Thyroid gland (tissue), 4 donors: ENCODE measurements around the gene DAB1.

ENCODE experiments used
- POLR2A ChIP-seq, 2 donors: fragments of 450-650 bp; IDR thresholded peaks; one replicate each; pipeline ENCODE4 v1.6.1; 2017; ENCODE audit warnings: antibody characterized with exemption in 2 of 2, mild to moderate bottlenecking in 2 of 2, moderate library complexity in 1 of 2
- TF ChIP-seq, protein P1 (sequence below), 6 experiments: fragments of 200-600 bp in 3 of 6; fragments of 450-650 bp in 3 of 6; sonication (generic) in 3 of 6; IDR thresholded peaks; one replicate each; pipeline ENCODE4 v1.5.1; 2016 to 2019; ENCODE audit warnings: antibody characterized with exemption in 6 of 6, mild to moderate bottlenecking in 2 of 6, inconsistent platforms in 1 of 6, moderate library complexity in 1 of 6

DNA sequence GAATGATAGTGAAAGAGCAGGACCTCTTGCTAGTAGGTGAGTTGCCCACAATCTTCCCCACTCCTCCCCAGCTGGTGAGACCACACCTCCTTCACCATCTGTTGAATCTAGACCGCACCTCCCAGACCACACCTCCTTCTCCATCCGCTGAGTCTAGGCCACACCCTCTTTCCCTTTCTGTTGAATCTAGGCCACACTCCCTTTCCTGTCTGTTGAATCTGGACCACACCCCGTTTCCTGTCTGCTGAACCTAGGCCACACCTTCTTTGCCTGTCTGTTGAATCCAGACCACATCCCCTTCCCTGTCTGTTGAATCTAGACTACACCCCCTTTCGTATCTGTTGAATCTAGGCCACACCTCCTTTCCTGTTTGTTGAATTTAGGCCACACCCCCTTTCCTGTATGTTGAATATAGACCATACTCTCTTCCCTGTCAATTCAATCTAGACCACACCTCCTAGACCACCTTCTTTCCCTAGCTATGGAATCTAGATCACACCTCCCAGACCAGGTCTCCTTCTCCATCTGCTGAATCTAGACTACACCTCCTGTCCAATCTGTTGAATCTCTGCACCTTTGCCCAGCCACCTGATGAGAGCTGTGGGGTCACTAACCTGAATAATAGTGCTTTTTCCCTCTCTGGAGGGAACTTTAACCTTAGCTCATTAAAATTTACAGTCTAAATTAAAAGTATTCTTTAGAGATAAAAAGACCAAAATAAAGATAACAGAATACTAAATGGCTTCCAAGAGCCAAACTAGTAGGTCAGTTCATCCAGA lies 116.3 kb downstream of the DAB1 start:
- TF ChIP-seq, protein P1, sequence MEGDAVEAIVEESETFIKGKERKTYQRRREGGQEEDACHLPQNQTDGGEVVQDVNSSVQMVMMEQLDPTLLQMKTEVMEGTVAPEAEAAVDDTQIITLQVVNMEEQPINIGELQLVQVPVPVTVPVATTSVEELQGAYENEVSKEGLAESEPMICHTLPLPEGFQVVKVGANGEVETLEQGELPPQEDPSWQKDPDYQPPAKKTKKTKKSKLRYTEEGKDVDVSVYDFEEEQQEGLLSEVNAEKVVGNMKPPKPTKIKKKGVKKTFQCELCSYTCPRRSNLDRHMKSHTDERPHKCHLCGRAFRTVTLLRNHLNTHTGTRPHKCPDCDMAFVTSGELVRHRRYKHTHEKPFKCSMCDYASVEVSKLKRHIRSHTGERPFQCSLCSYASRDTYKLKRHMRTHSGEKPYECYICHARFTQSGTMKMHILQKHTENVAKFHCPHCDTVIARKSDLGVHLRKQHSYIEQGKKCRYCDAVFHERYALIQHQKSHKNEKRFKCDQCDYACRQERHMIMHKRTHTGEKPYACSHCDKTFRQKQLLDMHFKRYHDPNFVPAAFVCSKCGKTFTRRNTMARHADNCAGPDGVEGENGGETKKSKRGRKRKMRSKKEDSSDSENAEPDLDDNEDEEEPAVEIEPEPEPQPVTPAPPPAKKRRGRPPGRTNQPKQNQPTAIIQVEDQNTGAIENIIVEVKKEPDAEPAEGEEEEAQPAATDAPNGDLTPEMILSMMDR (IDR thresholded peaks at IDR 0.05), result no peak
- no peak for TF ChIP-seq POLR2A (IDR thresholded peaks at IDR 0.05)
